GM12874 (cell line): ENCODE results near the gene SEC31B.

Experiments
- CTCF ChIP-seq: IDR thresholded peaks from 2 replicates; pipeline ENCODE4 v1.5.1; 2011; ENCODE audit warnings: low read depth, mild to moderate bottlenecking, control low read depth, low read length, moderate library complexity; ENCODE audit not compliant: insufficient read depth

SEC31B gene

GRCh38 chr10:100519311-100520051 is at the start of gene SEC31B:
Gene SEC31B, minus strand, starts transcription at chr10:100519861. Its CDS starts 2,909 bp downstream, at chr10:100516952.
- no peak for TF ChIP-seq CTCF

- TF ChIP-seq CTCF = no peak
These were observed 49.3 kb upstream of the SEC31B start for GRCh38 chr10:100568912-100569311.

- no peak for TF ChIP-seq CTCF
These were observed 48.2 kb upstream of the SEC31B start for GRCh38 chr10:100567826-100568225.

GRCh38 chr10:100567249-100567648 is 47.6 kb upstream of the SEC31B start:
- no peak for TF ChIP-seq CTCF

GRCh38 chr10:100566561-100566960 is 46.9 kb upstream of the SEC31B start:
- no peak for TF ChIP-seq CTCF

GRCh38 chr10:100565206-100565985 is 45.7 kb upstream of the SEC31B start:
- TF ChIP-seq CTCF = no peak

GRCh38 chr10:100562008-100562672 is 42.5 kb upstream of the SEC31B start:
- TF ChIP-seq CTCF = peak; percentile 85
